Naive B cell (primary cell): ENCODE measurements around the gene CTBP1. TPM values are rescaled to one million over a fixed set of nuclear protein-coding genes. Genes with fewer than 3 reads are reported as not detected.

Experiments used
- ATAC-seq, 2 donors: fragments of 150-1000 bp; cut with Tn5 transposase; 2 replicates each; pipeline ENCODE4 v1.10.0; 2021; ENCODE audit warnings: low read depth in 2 of 2, mild to moderate bottlenecking in 2 of 2, moderate library complexity in 2 of 2
- DNase-seq: peaks from one replicate; pipeline ENCODE4 v3.0.0; 2022
- H3K27ac Mint-ChIP-seq, 6 donors: one replicate each; pipeline ENCODE4 v1.8.0; 2020 to 2022; ENCODE audit warnings: mild to moderate bottlenecking in 6 of 6, mixed read lengths in 6 of 6, moderate library complexity in 5 of 6, inconsistent platforms in 2 of 6
- H3K27me3 Mint-ChIP-seq, 3 donors: one replicate each; pipeline ENCODE4 v1.8.0; 2021 to 2022; ENCODE audit warnings: mixed read lengths in 3 of 3, mild to moderate bottlenecking in 1 of 3
- H3K36me3 Mint-ChIP-seq, 2 donors: one replicate each; pipeline ENCODE4 v1.8.0; 2020 to 2022; ENCODE audit warnings: mixed read lengths in 2 of 2, inconsistent platforms in 1 of 2, mild to moderate bottlenecking in 1 of 2
- H3K4me1 Mint-ChIP-seq, 3 donors: one replicate each; pipeline ENCODE4 v1.8.0; 2020 to 2022; ENCODE audit warnings: mixed read lengths in 3 of 3, inconsistent platforms in 1 of 3, mild to moderate bottlenecking in 1 of 3, moderate library complexity in 1 of 3
- H3K4me3 Mint-ChIP-seq, 8 donors: one replicate each; pipeline ENCODE4 v1.8.0; 2020 to 2022; ENCODE audit warnings: mild to moderate bottlenecking in 8 of 8, mixed read lengths in 8 of 8, moderate library complexity in 8 of 8, inconsistent platforms in 2 of 8
- H3K9me3 Mint-ChIP-seq, 7 donors: one replicate each; pipeline ENCODE4 v1.8.0; 2020 to 2022; ENCODE audit warnings: mixed read lengths in 7 of 7, mild to moderate bottlenecking in 5 of 7, inconsistent platforms in 2 of 7, moderate library complexity in 1 of 7
- polyA plus RNA-seq, 6 donors: library from polyadenylated mRNA; unstranded; fragments of 300-500 nt; fragmentation: Illumina TruSeq; gene quantifications; one replicate each; pipeline ENCODE4 v1.2.3, GENCODE V29; 2021; ENCODE audit warnings: low read depth in 6 of 6

The CTBP1 gene
- polyA plus RNA-seq, 6 donors from 2014 or later: 46.4 to 98.8 (median 79.8) TPM

DNA sequence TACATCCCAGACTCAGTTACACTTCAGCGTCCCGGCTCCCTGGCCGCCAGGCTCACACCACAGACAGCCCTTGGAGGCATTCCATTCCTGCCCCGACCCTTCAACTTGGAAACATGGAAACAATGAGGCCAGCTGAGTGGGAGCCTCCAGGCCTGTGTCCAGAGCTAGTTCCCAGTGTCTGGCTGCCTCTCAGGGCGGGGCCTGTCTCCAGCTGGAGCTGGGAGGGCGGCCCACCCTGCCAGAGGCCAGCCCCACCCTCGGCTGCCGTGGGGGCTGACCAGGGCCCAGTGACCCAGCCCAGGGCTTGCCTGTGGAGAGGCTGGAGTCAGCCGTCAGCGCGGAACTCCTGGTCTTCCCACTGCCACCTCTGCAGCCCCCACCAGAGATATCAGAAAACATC, 39.1 kb downstream of the CTBP1 start:
- peak overlapping the region in 1 of 6 donors; percentile 66 for H3K27ac Mint-ChIP-seq
- H3K4me3 Mint-ChIP-seq: no peak overlapping the region
- H3K36me3 Mint-ChIP-seq: no peaks in the 10 kb centered on the region
- no peaks in the 10 kb centered on the region for H3K9me3 Mint-ChIP-seq
- peaks cover 3 to 7% (median 4%) of the 10 kb centered on the region in 3 donors for H3K4me1 Mint-ChIP-seq
- no peak for ATAC-seq
- H3K27me3 Mint-ChIP-seq: no peaks in the 10 kb centered on the region
- DNase-seq: no peak

DNA sequence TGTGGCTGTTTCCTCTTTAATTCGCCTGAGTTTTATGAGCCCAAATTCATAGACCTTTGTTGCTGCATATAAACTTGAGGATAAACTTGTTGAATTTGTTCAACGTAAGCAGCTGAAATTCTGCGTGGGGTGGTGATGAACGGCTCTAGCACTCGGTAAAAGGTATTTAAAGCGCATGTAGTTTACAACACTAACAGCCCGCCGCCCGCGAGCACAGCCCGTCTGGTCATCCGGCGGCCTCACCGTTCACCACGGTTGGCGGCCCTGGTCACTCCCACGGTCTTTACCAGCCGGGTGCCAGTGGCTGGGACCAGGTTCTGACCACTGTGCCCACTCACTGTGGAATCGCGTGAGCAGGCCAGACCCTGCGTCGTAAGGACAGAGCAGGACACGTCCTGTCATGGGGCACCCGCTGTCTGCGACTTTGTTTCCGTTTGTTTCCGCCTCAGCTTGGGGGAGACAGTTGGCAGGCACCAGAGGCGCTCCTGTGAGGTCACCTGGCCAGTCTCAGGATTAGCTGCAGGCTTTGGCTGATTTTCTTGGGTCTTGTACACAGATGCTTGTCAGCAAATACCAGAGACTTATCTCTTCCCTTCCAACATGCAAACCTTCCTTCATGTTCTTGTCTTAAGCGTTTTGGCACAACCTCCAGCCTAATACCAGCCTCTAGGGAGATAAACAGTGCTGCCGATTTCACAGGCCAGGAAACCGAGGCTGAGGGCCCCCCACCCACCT, 39.8 kb downstream of the CTBP1 start:
- DNase-seq (no peak), ATAC-seq (no peak)
- Mint-ChIP-seq H3K4me3 (peak overlapping the region in 1 of 8 donors; percentile 35), H3K9me3 (no peaks in the 10 kb centered on the region), H3K4me1 (peaks cover 4 to 14% (median 7%) of the 10 kb centered on the region in 3 donors), H3K36me3 (no peaks in the 10 kb centered on the region), H3K27me3 (no peaks in the 10 kb centered on the region), H3K27ac (no peak overlapping the region)

DNA sequence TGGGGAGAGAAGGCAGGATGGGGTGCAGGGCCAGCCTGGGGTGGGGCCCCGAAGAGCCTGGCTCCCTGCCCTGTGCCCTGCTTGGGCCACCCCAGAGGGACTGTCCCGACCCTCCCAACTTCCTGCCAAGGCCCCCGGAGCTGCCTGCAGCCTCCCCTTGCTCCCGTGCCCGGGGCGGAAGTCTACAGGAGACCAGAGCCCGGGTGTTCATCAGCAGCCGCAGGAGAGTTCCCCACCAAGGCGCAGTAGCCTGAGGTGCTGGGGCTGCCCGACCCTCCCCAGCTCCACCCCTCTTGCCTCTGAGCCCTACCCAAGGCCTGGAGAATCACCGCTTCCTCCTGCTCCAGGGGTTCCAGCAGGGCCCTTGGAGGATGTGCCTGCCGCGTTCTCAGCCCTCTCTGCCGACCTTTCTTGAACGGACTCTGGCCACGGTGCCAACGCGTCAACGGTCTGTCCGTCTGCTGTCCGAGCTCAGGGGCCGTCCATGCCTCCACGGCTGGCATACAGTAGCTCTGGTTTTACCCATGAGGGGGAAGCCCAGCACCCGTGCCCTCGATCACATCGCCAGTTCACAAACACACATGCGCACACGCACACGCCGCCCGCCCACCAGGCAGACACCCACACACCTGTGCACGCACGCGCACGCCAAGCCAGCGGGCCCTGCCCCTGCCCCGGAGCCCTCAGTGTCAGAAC, 40.5 kb downstream of the CTBP1 start:
- Mint-ChIP-seq H3K4me3 (peak overlapping the region in 1 of 8 donors; percentile 35), H3K27ac (peak overlapping the region in 1 of 6 donors; percentile 79), H3K36me3 (no peaks in the 10 kb centered on the region), H3K4me1 (peaks cover 4 to 21% (median 15%) of the 10 kb centered on the region in 3 donors), H3K27me3 (no peaks in the 10 kb centered on the region), H3K9me3 (no peaks in the 10 kb centered on the region)
- ATAC-seq (no peak), DNase-seq (no peak)

DNA sequence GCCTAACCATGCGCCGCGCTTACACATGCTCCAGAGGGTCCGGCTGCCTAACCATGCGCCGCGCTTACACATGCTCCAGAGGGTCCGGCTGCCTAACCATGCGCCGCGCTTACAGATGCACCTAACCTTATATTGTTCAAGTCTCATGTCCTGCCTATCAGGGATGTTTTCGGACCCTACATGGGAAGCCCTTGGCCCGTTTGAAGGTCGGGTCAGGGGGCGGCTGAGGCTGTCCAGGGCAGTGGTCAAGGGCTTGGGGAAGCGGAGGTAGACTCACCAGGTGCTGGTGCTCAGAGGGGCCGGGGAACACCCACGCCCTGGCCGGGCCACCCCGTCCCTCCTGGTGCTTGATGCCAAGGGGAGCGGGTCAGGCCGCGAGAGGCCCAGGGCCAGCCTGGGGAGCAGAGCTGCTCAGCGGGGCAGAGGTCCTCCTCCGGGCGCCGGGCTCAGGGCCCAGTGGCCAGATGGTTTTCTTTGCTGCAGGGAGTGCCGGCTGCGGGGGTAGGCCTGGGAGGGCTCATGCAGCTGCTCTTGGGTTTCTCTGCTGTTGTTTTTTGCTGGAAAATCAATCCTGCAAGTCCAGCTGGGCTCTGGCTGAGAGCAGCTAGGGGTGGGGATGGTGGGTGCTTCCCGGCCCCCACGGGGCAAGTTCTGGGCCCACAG, 41.2 kb downstream of the CTBP1 start:
- no peak for DNase-seq
- H3K27ac Mint-ChIP-seq: peak overlapping the region in 3 of 6 donors; percentile 6 to 67 (median 44)
- H3K9me3 Mint-ChIP-seq: no peaks in the 10 kb centered on the region
- no peak for ATAC-seq
- no peaks in the 10 kb centered on the region for H3K36me3 Mint-ChIP-seq
- H3K4me1 Mint-ChIP-seq: peaks cover 4 to 28% (median 20%) of the 10 kb centered on the region in 3 donors
- no peak overlapping the region for H3K4me3 Mint-ChIP-seq
- no peaks in the 10 kb centered on the region for H3K27me3 Mint-ChIP-seq

DNA sequence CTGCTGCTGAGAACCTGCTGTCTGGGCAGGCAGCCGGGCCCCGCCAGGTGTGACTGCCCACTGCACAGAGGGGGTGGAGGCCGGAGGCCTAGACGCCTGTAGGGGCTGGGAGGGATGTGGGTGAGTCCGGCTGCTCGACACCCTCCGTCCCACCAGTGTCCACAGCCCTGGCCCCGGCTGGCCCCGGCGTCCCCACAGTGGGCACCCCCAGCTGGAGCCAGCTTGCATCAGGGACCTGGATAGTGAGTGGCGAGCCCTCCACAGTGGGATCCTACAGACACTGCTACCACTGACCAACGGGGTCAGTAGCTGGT, 41.8 kb downstream of the CTBP1 start:
- Mint-ChIP-seq H3K4me1 (peaks cover 7 to 33% (median 23%) of the 10 kb centered on the region in 3 donors), H3K9me3 (no peaks in the 10 kb centered on the region), H3K4me3 (no peak overlapping the region), H3K36me3 (no peaks in the 10 kb centered on the region), H3K27ac (no peak overlapping the region), H3K27me3 (no peaks in the 10 kb centered on the region)
- DNase-seq (no peak), ATAC-seq (no peak)

DNA sequence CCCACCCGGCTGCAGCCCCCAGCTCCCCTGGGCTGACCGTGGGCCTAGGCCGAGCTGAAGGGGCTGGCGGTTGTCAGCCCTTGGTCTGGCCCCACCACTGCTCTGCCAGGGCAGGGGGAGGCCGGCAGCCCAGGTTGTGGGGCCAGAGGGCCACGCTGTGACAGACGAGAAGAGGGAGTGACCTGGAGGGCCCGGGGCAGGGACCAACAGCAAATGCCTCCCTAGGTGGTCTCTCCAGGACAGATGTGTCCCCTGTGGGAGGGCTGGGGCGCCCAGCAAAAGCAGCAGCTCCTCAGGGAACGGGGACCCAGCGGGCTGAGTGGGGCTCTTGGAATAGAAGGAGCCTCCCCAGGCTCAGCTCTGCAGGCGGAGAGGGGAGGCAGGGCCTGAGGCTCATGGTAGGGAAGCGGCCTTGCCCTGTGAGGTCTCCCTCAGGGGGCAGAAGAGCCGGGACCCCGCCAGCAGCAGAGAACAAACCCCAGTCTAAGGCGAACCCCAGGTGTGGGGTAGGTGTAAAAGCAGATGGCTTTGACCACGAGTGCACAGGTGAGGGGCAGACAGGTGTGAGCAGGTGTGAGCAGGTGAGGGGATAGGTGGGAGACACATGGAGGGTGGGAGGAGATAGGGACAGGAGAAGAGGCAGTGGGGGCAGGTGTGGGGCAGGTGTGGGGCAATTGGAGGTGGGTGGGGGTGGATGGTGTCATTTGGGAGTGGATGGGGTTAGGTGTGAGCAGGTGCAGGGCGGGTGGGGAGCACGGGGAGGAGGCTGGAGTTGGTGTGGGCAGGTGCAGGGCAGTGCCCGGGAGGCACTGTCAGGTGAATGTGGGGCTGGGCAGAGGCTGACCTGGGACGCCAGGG, 42.4 kb downstream of the CTBP1 start:
- H3K4me1 Mint-ChIP-seq: peaks cover 12 to 38% (median 29%) of the 10 kb centered on the region in 3 donors
- DNase-seq: no peak
- no peaks in the 10 kb centered on the region for H3K9me3 Mint-ChIP-seq
- no peak overlapping the region for H3K4me3 Mint-ChIP-seq
- ATAC-seq: no peak
- peak overlapping the region in 1 of 6 donors; percentile 42 for H3K27ac Mint-ChIP-seq
- no peaks in the 10 kb centered on the region for H3K27me3 Mint-ChIP-seq
- no peaks in the 10 kb centered on the region for H3K36me3 Mint-ChIP-seq

DNA sequence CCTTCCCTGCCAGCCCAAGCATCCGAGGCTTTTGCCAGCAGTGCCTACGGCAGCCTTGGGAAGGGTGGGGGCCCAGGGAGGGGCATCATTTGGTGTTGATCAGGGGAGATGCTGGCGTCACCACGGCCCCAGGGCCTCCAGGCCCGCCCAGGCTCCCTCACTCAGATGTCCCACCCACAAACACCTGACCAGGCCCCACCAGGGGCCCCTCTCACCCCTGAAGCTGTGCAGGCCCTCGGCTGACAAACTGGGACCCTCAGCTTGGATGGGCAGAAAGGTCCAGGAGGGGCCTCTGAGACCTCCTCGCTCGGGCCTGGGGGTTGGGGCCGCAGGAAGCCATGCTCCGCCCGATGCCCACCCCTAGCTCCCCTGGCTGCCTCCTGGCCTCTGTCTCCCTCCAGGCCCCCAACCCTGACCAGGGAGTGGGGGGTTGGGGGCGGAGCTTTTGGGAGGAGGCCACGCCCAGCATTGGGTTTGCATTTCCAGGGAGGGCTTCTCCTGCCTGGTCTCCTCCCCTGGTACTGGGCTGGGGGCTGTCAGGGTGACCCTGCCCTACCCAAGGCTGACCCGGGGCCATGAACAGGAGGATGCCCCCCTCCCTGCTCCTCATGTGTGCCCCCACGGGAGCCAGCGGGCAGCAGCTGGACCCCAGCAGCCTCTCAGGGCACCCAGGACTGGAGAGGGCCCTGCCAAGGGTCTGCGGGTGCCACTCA, 43.2 kb downstream of the CTBP1 start:
- no peak overlapping the region for H3K27ac Mint-ChIP-seq
- no peaks in the 10 kb centered on the region for H3K36me3 Mint-ChIP-seq
- DNase-seq (no peak), ATAC-seq (no peak)
- peaks cover 15 to 45% (median 34%) of the 10 kb centered on the region in 3 donors for H3K4me1 Mint-ChIP-seq
- H3K27me3 Mint-ChIP-seq: no peaks in the 10 kb centered on the region
- no peaks in the 10 kb centered on the region for H3K9me3 Mint-ChIP-seq
- no peak overlapping the region for H3K4me3 Mint-ChIP-seq

DNA sequence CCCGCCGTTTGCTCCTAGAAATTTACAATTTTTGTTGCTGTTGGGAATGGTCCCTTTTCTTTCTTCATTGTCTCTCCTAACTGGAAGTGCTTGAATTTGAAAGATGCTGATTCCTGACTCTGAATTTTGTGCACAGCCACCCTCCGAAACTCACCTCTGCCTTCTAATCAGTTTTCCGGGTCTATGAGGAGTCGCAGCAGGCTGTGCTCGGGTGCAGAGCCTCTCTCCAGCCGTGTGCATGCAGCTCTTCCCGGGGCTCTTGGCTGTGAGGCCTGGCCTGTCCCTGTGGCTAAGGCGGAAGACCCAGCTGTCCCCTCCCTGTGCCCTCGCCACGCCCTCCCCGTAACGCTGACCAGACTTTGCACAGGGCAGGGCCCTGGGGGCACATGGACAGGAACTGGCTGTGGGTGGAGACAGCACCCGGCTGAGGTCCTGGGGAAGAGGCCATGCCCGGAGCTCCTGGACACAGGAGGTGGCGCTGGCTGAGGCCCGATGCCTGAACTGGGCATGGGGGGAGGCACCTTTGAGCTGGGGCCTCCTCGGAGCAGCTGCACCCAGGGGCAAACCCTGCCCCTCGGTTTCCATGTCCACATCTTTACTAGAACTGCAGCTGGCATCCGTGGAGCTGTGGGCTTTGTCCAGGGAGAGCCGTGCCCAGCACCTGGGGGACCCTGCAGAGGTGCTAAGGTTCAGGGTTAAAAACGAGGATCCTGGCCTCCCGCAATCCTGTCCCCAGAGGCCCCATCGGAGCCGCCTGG, 43.9 kb downstream of the CTBP1 start:
- Mint-ChIP-seq H3K27ac (peak overlapping the region in 2 of 6 donors; percentile 22 to 32), H3K4me1 (peaks cover 15 to 45% (median 38%) of the 10 kb centered on the region in 3 donors), H3K9me3 (no peaks in the 10 kb centered on the region), H3K27me3 (no peaks in the 10 kb centered on the region), H3K36me3 (no peaks in the 10 kb centered on the region), H3K4me3 (no peak overlapping the region)
- no peak for DNase-seq
- no peak for ATAC-seq

DNA sequence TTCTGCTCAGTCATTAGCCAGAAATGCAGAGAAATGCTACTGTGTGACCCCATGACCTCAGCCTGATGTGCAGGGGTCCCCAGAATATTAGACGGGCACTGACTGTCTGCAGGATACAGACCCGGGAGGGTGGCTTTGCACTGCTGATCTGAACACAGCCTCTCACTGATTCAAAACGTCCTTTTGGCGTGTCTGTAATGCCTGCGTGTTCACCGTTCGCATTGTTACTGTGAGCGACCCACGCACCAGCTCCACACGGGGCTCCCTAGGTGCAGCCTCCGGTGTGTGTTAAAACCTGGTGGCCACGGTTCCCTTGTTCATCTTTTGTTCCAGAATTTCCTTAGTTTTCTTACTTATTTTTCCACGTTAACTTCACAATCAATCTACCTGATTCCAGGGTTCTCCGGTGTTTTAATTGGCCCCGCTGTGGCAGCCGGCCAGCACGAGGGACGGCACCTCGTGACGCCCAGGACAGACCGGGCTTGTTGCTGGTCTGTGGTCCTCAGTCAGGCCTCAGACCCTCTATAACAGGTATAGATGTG, 44.6 kb downstream of the CTBP1 start:
- Mint-ChIP-seq H3K9me3 (no peaks in the 10 kb centered on the region), H3K36me3 (no peaks in the 10 kb centered on the region), H3K27ac (peak overlapping the region in 4 of 6 donors; percentile 13 to 87 (median 74)), H3K4me3 (peak overlapping the region in 2 of 8 donors; percentile 80 to 86), H3K27me3 (no peaks in the 10 kb centered on the region), H3K4me1 (peaks cover 15 to 45% (median 39%) of the 10 kb centered on the region in 3 donors)
- DNase-seq: no peak
- no peak for ATAC-seq

DNA sequence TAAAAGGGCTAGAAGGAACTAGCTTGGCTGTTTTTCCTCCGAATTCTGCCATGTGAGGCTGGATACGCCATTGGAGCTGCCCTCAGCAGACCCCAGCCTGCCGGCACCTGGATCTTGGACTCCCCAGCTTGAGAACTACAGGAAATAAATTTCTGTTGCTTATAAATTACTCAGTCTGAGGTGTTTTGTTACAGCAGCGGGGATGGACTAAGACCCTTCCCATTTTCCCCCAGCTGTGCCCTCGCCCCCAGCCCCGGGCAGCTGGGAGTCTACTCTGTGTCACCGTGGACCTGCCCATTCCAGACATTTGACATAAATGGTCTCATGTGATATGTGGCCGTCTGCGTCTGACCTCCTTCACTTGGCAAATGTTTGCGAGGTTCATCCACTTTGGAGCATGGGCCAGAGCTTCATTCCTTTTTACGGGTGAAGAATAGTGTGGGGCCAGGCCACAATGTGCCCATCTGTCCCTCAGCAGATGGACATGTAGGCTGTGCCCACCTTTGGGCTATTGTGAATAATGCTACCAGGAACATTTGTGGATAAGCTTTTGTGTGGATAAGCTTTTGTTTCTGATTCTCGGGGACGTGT, 45.8 kb downstream of the CTBP1 start:
- Mint-ChIP-seq H3K36me3 (no peaks in the 10 kb centered on the region), H3K27ac (peak overlapping the region in 5 of 6 donors; percentile 13 to 69 (median 57)), H3K9me3 (no peaks in the 10 kb centered on the region), H3K4me3 (peak overlapping the region in 3 of 8 donors; percentile 12 to 41 (median 15)), H3K27me3 (no peaks in the 10 kb centered on the region), H3K4me1 (peaks cover 11 to 39% (median 36%) of the 10 kb centered on the region in 3 donors)
- no peak for DNase-seq
- no peak for ATAC-seq

DNA sequence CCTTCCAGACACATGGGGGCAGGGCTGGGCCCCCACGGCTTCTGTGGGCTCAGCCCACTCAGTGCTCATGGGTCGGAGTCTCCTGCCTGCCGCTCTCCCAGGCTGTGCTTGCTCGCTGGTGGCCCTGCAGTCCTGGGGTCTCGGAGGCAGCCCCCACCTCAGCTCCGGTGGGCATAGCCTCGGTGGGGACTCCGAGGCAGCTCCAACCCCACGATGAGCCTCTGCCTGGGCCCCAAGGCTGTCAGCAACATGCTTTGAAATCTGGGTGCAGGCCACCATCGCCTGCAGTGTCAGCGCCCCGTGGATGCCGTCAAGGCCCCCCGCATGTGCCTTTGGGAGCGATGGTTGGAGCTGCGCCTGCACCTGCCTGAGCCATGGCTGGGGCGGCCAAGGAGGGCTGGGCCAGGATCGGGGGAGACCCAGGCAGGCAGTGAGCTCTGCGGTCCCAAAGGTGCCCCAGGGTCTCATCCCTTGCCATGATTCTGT, 46.4 kb downstream of the CTBP1 start:
- ATAC-seq (no peak), DNase-seq (no peak)
- no peaks in the 10 kb centered on the region for H3K36me3 Mint-ChIP-seq
- peaks cover 11 to 39% (median 36%) of the 10 kb centered on the region in 3 donors for H3K4me1 Mint-ChIP-seq
- H3K27ac Mint-ChIP-seq: peak overlapping the region in 2 of 6 donors; percentile 79 to 92
- H3K4me3 Mint-ChIP-seq: peak overlapping the region in 6 of 8 donors; percentile 12 to 90 (median 78)
- H3K27me3 Mint-ChIP-seq: no peaks in the 10 kb centered on the region
- H3K9me3 Mint-ChIP-seq: no peaks in the 10 kb centered on the region
